Fibroblast of lung (primary cell): ENCODE data around the gene COL16A1. TPM values are rescaled to one million over a fixed set of nuclear protein-coding genes. Genes with fewer than 3 reads are reported as not detected.

Source experiments
- DNase-seq, 2 donors: peaks; one replicate each; pipeline versions ENCODE4 v3.0.0 to v3.0.0-alpha.2; 2010; ENCODE audit warnings: low read depth in 2 of 2
- H2AFZ ChIP-seq: 2 replicates; pipeline ENCODE4 v1.5.1; 2012; ENCODE audit warnings: low read length, control low read depth, inconsistent platforms
- H3K27ac ChIP-seq: 2 replicates; pipeline ENCODE4 v1.5.1; 2011; ENCODE audit warnings: low read length, control low read depth; ENCODE audit not compliant: insufficient read depth
- H3K27me3 ChIP-seq: 2 replicates; pipeline ENCODE4 v1.5.1; 2011; ENCODE audit warnings: mild to moderate bottlenecking, low read length; ENCODE audit not compliant: control insufficient read depth, insufficient read depth
- H3K36me3 ChIP-seq: 2 replicates; pipeline ENCODE4 v1.5.1; 2011; ENCODE audit warnings: low read length; ENCODE audit not compliant: control insufficient read depth, insufficient read depth
- H3K4me1 ChIP-seq: 2 replicates; pipeline ENCODE4 v1.5.1; 2011; ENCODE audit warnings: low read length; ENCODE audit not compliant: control insufficient read depth, insufficient read depth; ENCODE audit errors: extremely low read depth
- H3K4me2 ChIP-seq: 2 replicates; pipeline ENCODE4 v1.5.1; 2011; ENCODE audit warnings: low read length, control low read depth; ENCODE audit not compliant: insufficient read depth; ENCODE audit errors: extremely low read depth
- H3K4me3 ChIP-seq, 4 experiments: fragments of 200-600 bp in 1 of 4; sonication (generic) in 1 of 4; replicated peaks in 1 of 4; 2 replicates each; pipeline ENCODE4 v1.5.1; 2011 to 2016; ENCODE audit warnings: low read length in 4 of 4, low read depth in 3 of 4, mild to moderate bottlenecking in 3 of 4, control low read depth in 2 of 4, inconsistent platforms in 1 of 4, mixed read lengths in 1 of 4; ENCODE audit not compliant: insufficient read depth in 1 of 4; ENCODE audit errors: control extremely low read depth in 1 of 4
- H3K79me2 ChIP-seq: 2 replicates; pipeline ENCODE4 v1.5.1; 2012; ENCODE audit warnings: mild to moderate bottlenecking, low read length, inconsistent platforms; ENCODE audit not compliant: control insufficient read depth, insufficient read depth
- H3K9ac ChIP-seq: 2 replicates; pipeline ENCODE4 v1.5.1; 2011; ENCODE audit warnings: mild to moderate bottlenecking, low read length, control low read depth; ENCODE audit not compliant: insufficient read depth
- H3K9me3 ChIP-seq: 2 replicates; pipeline ENCODE4 v1.5.1; 2012; ENCODE audit warnings: low read depth, low read length; ENCODE audit not compliant: control insufficient read depth, insufficient read depth
- H4K20me1 ChIP-seq: 2 replicates; pipeline ENCODE4 v1.5.1; 2011; ENCODE audit warnings: low read length; ENCODE audit not compliant: control insufficient read depth, insufficient read depth; ENCODE audit errors: extremely low read depth
- CTCF ChIP-seq, 2 donors: IDR thresholded peaks in 1 of 2; conservative IDR thresholded peaks in 1 of 2; 1 replicate in 1 of 2; 2 replicates in 1 of 2; pipeline ENCODE4 v1.5.1; 2011 to 2012; ENCODE audit warnings: low read length in 2 of 2, control low read depth in 1 of 2, inconsistent platforms in 1 of 2, low read depth in 1 of 2, mild to moderate bottlenecking in 1 of 2
- EZH2 ChIP-seq: IDR thresholded peaks from 2 replicates; pipeline ENCODE4 v1.5.1; 2012; ENCODE audit warnings: low read length, control low read depth, mild to moderate bottlenecking; ENCODE audit errors: missing control alignments
- polyA plus RNA-seq, 2 donors: library from polyadenylated mRNA; depleted of rRNA in 1 of 2; stranded (reverse) in 1 of 2; unstranded in 1 of 2; fragments of >200 nt; gene quantifications; 2 replicates each; pipeline ENCODE4 v1.2.1, GENCODE V29; 2011 to 2012; ENCODE audit warnings: missing spikeins in 1 of 2
- total RNA-seq: library from RNA; depleted of rRNA; stranded (reverse); fragments of >200 nt; gene quantifications from 2 replicates; pipeline ENCODE4 v1.2.1, GENCODE V29; 2014

COL16A1 gene
- total and polyA plus RNA-seq, 2 donors (not counting 1 experiment from before 2014, with no cell fraction given) = 20.9 to 80.3 TPM

- Histone ChIP-seq H3K27me3 (no peaks in the 10 kb centered on the region), H3K4me2 (no peak overlapping the region), H3K4me3 (no peak overlapping the region), H3K4me1 (no peaks in the 10 kb centered on the region), H3K79me2 (no peaks in the 10 kb centered on the region), H3K27ac (no peak overlapping the region), H3K9ac (no peak overlapping the region), H4K20me1 (no peaks in the 10 kb centered on the region), H3K9me3 (no peaks in the 10 kb centered on the region), H3K36me3 (peaks cover 23% of the 10 kb centered on the region), H2AFZ (no peak overlapping the region)
- no peak for DNase-seq
- TF ChIP-seq EZH2 = no peak
- no peak for TF ChIP-seq CTCF (conservative IDR thresholded peaks at IDR 0.05 in 1 of 2, IDR thresholded peaks at IDR 0.05 in 1 of 2; ENCODE audit: low read depth in 1 of 2, low read length in 2 of 2)
Observed at GRCh38 chr1:31652891-31653499, 50.8 kb downstream of the COL16A1 start.

GRCh38 chr1:31651766-31652165 is 52.1 kb downstream of the COL16A1 start:
- no peaks in the 10 kb centered on the region for H3K79me2 ChIP-seq
- no peaks in the 10 kb centered on the region for H3K9me3 ChIP-seq
- no peaks in the 10 kb centered on the region for H4K20me1 ChIP-seq
- H3K4me1 ChIP-seq = no peaks in the 10 kb centered on the region
- DNase-seq = no peak
- no peak overlapping the region for H3K4me3 ChIP-seq
- H3K36me3 ChIP-seq = peaks cover 16% of the 10 kb centered on the region
- no peak overlapping the region for H2AFZ ChIP-seq
- TF ChIP-seq CTCF (conservative IDR thresholded peaks at IDR 0.05 in 1 of 2, IDR thresholded peaks at IDR 0.05 in 1 of 2; ENCODE audit: low read depth in 1 of 2, low read length in 2 of 2) = no peak
- no peak for TF ChIP-seq EZH2
- H3K9ac ChIP-seq = no peak overlapping the region
- no peak overlapping the region for H3K27ac ChIP-seq
- no peak overlapping the region for H3K4me2 ChIP-seq
- H3K27me3 ChIP-seq = no peaks in the 10 kb centered on the region

GRCh38 chr1:31651089-31651420 is 52.8 kb downstream of the COL16A1 start:
- TF ChIP-seq EZH2 = no peak
- no peak for TF ChIP-seq CTCF (conservative IDR thresholded peaks at IDR 0.05 in 1 of 2, IDR thresholded peaks at IDR 0.05 in 1 of 2; ENCODE audit: low read depth in 1 of 2, low read length in 2 of 2)
- Histone ChIP-seq H3K4me2 (no peak overlapping the region), H3K27me3 (no peaks in the 10 kb centered on the region), H2AFZ (no peak overlapping the region), H4K20me1 (no peaks in the 10 kb centered on the region), H3K27ac (no peak overlapping the region), H3K79me2 (no peaks in the 10 kb centered on the region), H3K9ac (no peak overlapping the region), H3K4me1 (no peaks in the 10 kb centered on the region), H3K4me3 (no peak overlapping the region), H3K36me3 (peaks cover 16% of the 10 kb centered on the region), H3K9me3 (no peaks in the 10 kb centered on the region)
- no peak for DNase-seq
